Measurements from ENCODE around the gene DCC. TPM values are rescaled to one million over a fixed set of nuclear protein-coding genes. Genes with fewer than 3 reads are reported as not detected.

DCC gene
- total RNA-seq, 1 donor from 2014 or later = 1.0 TPM

GRCh38 chr18:52435301-52435700, 95.3 kb downstream of the DCC start:
- Mint-ChIP-seq H3K27me3 (ENCODE audit: low read depth) (peaks cover 41% of the 10 kb centered on the region), H3K4me3 (no peak overlapping the region), H3K27ac (no peak overlapping the region), H3K4me1 (no peaks in the 10 kb centered on the region), H3K36me3 (no peaks in the 10 kb centered on the region), H3K9me3 (no peaks in the 10 kb centered on the region)
- no peak for TF ChIP-seq CTCF (IDR thresholded peaks at IDR 0.05; ENCODE audit: unreplicated experiment)
- no peak for DNase-seq (ENCODE audit: low spot score in 2 of 2, unreplicated experiment in 2 of 2)

GRCh38 chr18:52437161-52437560, 97.2 kb downstream of the DCC start:
- no peaks in the 10 kb centered on the region for H3K36me3 Mint-ChIP-seq
- H3K4me3 Mint-ChIP-seq = no peak overlapping the region
- no peak overlapping the region for H3K27ac Mint-ChIP-seq
- H3K27me3 Mint-ChIP-seq (ENCODE audit: low read depth) = peaks cover 37% of the 10 kb centered on the region
- no peak for TF ChIP-seq CTCF (IDR thresholded peaks at IDR 0.05; ENCODE audit: unreplicated experiment)
- H3K4me1 Mint-ChIP-seq = no peaks in the 10 kb centered on the region
- H3K9me3 Mint-ChIP-seq = no peaks in the 10 kb centered on the region
- DNase-seq (ENCODE audit: low spot score in 2 of 2, unreplicated experiment in 2 of 2) = no peak

- no peak for TF ChIP-seq CTCF (IDR thresholded peaks at IDR 0.05; ENCODE audit: unreplicated experiment)
- no peak overlapping the region for H3K4me3 Mint-ChIP-seq
- H3K36me3 Mint-ChIP-seq = no peaks in the 10 kb centered on the region
- no peaks in the 10 kb centered on the region for H3K4me1 Mint-ChIP-seq
- peaks cover 43% of the 10 kb centered on the region for H3K27me3 Mint-ChIP-seq (ENCODE audit: low read depth)
- no peak overlapping the region for H3K27ac Mint-ChIP-seq
- H3K9me3 Mint-ChIP-seq = no peaks in the 10 kb centered on the region
- no peak for DNase-seq (ENCODE audit: low spot score in 2 of 2, unreplicated experiment in 2 of 2)
Measured at GRCh38 chr18:52439457-52439856, 99.5 kb downstream of the DCC start.

GRCh38 chr18:52441794-52442193, 101.8 kb downstream of the DCC start:
- Mint-ChIP-seq H3K36me3 (no peaks in the 10 kb centered on the region), H3K9me3 (no peaks in the 10 kb centered on the region), H3K4me3 (no peak overlapping the region), H3K27me3 (ENCODE audit: low read depth) (peaks cover 31% of the 10 kb centered on the region), H3K27ac (no peak overlapping the region), H3K4me1 (no peaks in the 10 kb centered on the region)
- DNase-seq (ENCODE audit: low spot score in 2 of 2, unreplicated experiment in 2 of 2) = no peak
- no peak for TF ChIP-seq CTCF (IDR thresholded peaks at IDR 0.05; ENCODE audit: unreplicated experiment)

GRCh38 chr18:52442686-52443085, 102.7 kb downstream of the DCC start:
- Mint-ChIP-seq H3K36me3 (no peaks in the 10 kb centered on the region), H3K9me3 (peaks cover 6% of the 10 kb centered on the region), H3K27me3 (ENCODE audit: low read depth) (peaks cover 30% of the 10 kb centered on the region), H3K4me1 (no peaks in the 10 kb centered on the region), H3K27ac (no peak overlapping the region), H3K4me3 (no peak overlapping the region)
- DNase-seq (ENCODE audit: low spot score in 2 of 2, unreplicated experiment in 2 of 2) = no peak
- TF ChIP-seq CTCF (IDR thresholded peaks at IDR 0.05; ENCODE audit: unreplicated experiment) = no peak

GRCh38 chr18:52451256-52451655, 111.3 kb downstream of the DCC start:
- Mint-ChIP-seq H3K36me3 (no peaks in the 10 kb centered on the region), H3K27me3 (ENCODE audit: low read depth) (peaks cover 17% of the 10 kb centered on the region), H3K27ac (no peak overlapping the region), H3K9me3 (peaks cover 16% of the 10 kb centered on the region), H3K4me3 (no peak overlapping the region), H3K4me1 (peaks cover 9% of the 10 kb centered on the region)
- TF ChIP-seq CTCF (IDR thresholded peaks at IDR 0.05; ENCODE audit: unreplicated experiment) = no peak
- DNase-seq (ENCODE audit: low spot score in 2 of 2, unreplicated experiment in 2 of 2) = no peak
